HEK293T (cell line): ENCODE measurements around the gene CDKN3.
"Not testable (repeated sequence)": the region's sequence is repeated elsewhere in the genome, so short reads cannot be mapped to it uniquely, and the experiment has no call there.

Experiments used
- CTCF ChIA-PET: fragments of 350-600 bp; formaldehyde crosslinking; extraction: SDS; loops from one replicate; lab custom pipeline; 2021; ENCODE audit warnings: antibody characterized with exemption, inconsistent platforms; lab: Yijun Ruan, JAX
- POLR2A ChIA-PET: fragments of 350-600 bp; formaldehyde crosslinking; extraction: SDS; loops from one replicate; lab custom pipeline; 2020; ENCODE audit warnings: antibody characterized with exemption, inconsistent platforms; lab: Yijun Ruan, JAX
- DNase-seq: peaks from one replicate; pipeline ENCODE4 v3.0.0; 2012; ENCODE audit warnings: mixed read lengths; ENCODE audit errors: extremely low spot score
- ARNT ChIP-seq: fragments of 450-650 bp; IDR thresholded peaks from 2 replicates; pipeline ENCODE4 v1.6.1; 2017; ENCODE audit warnings: mild to moderate bottlenecking
- BHLHE40 ChIP-seq: fragments of 450-650 bp; IDR thresholded peaks from 2 replicates; pipeline ENCODE4 v1.6.1; 2016; ENCODE audit warnings: mild to moderate bottlenecking, moderate library complexity, borderline replicate concordance
- CTBP1 ChIP-seq: fragments of 450-650 bp; IDR thresholded peaks from 2 replicates; pipeline ENCODE4 v1.6.1; 2016; ENCODE audit warnings: borderline replicate concordance
- ELF4 ChIP-seq: fragments of 450-650 bp; IDR thresholded peaks from 2 replicates; pipeline ENCODE4 v1.6.1; 2017; ENCODE audit warnings: antibody characterized with exemption
- FOXA1 ChIP-seq: fragments of 450-650 bp; IDR thresholded peaks from 2 replicates; pipeline ENCODE4 v1.6.1; 2016; ENCODE audit warnings: mild to moderate bottlenecking
- FOXK2 ChIP-seq: fragments of 450-650 bp; IDR thresholded peaks from 2 replicates; pipeline ENCODE4 v1.6.1; 2016; ENCODE audit warnings: mild to moderate bottlenecking
- FOXM1 ChIP-seq: fragments of 450-650 bp; IDR thresholded peaks from 2 replicates; pipeline ENCODE4 v1.6.1; 2017; ENCODE audit warnings: mild to moderate bottlenecking, borderline replicate concordance
- HDGF ChIP-seq: fragments of 450-650 bp; IDR thresholded peaks from 2 replicates; pipeline ENCODE4 v1.6.1; 2017; ENCODE audit warnings: antibody characterized with exemption, borderline replicate concordance
- L3MBTL2 ChIP-seq: fragments of 450-650 bp; conservative IDR thresholded peaks from 2 replicates; pipeline ENCODE4 v1.6.1; 2016; ENCODE audit warnings: mild to moderate bottlenecking
- LEF1 ChIP-seq: fragments of 450-650 bp; IDR thresholded peaks from 2 replicates; pipeline ENCODE4 v1.6.1; 2017; ENCODE audit warnings: mild to moderate bottlenecking, borderline replicate concordance
- NFRKB ChIP-seq: fragments of 450-650 bp; IDR thresholded peaks from 2 replicates; pipeline ENCODE4 v1.6.1; 2016; ENCODE audit warnings: mild to moderate bottlenecking, moderate library complexity
- PKNOX1 ChIP-seq: fragments of 450-650 bp; IDR thresholded peaks from 2 replicates; pipeline ENCODE4 v1.6.1; 2016
- SP1 ChIP-seq: fragments of 450-650 bp; IDR thresholded peaks from 2 replicates; pipeline ENCODE4 v1.6.1; 2017
- SUZ12 ChIP-seq: fragments of 450-650 bp; IDR thresholded peaks from 2 replicates; pipeline ENCODE4 v1.6.1; 2016; ENCODE audit warnings: mild to moderate bottlenecking
- TARDBP ChIP-seq: fragments of 450-650 bp; IDR thresholded peaks from 2 replicates; pipeline ENCODE4 v1.6.1; 2016
- ZNF384 ChIP-seq: fragments of 450-650 bp; IDR thresholded peaks from 2 replicates; pipeline ENCODE4 v1.6.1; 2016

Gene CDKN3

GRCh38 chr14:54394596-54394995 lies 2.2 kb upstream of the CDKN3 start:
- CTCF ChIA-PET, result no interaction called here
- no peak for DNase-seq
- POLR2A ChIA-PET, result no interaction called here
- TF ChIP-seq ZNF384 (no peak), ARNT (no peak), SUZ12 (no peak), NFRKB (no peak), FOXA1 (no peak), CTBP1 (no peak), FOXM1 (no peak), SP1 (no peak), L3MBTL2 (no peak), TARDBP (no peak), PKNOX1 (no peak), BHLHE40 (no peak), ELF4 (no peak), LEF1 (no peak), FOXK2 (no peak), HDGF (no peak)

- TF ChIP-seq SUZ12 (no peak), TARDBP (no peak), ZNF384 (no peak), HDGF (no peak), PKNOX1 (no peak), FOXA1 (no peak), BHLHE40 (no peak)
- CTCF ChIA-PET, result interaction anchor here (0.7 to 1.0 kb wide), 2 partner anchors 48 to 219 kb away, joined by 3 read pairs; no protein-coding TSS in a partner anchor
- POLR2A ChIA-PET, result interaction anchor here (1.3 to 2.7 kb wide), 2 partner anchors 8 to 27 kb away, joined by 3 to 11 read pairs; no protein-coding TSS in a partner anchor
These were observed 1.5 kb upstream of the CDKN3 start for GRCh38 chr14:54395284-54395683.

GRCh38 chr14:54395716-54396115 lies 1.1 kb upstream of the CDKN3 start:
- POLR2A ChIA-PET, result interaction anchor here (1.3 to 2.7 kb wide), 4 partner anchors 8 to 31 kb away, joined by 3 to 11 read pairs (median 6); no protein-coding TSS in a partner anchor
- TF ChIP-seq FOXA1, result no peak
- no peak for TF ChIP-seq TARDBP
- TF ChIP-seq SUZ12, result no peak
- no peak for TF ChIP-seq ZNF384
- no peak for TF ChIP-seq FOXK2
- no peak for TF ChIP-seq FOXM1
- no peak for TF ChIP-seq PKNOX1
- TF ChIP-seq CTBP1, result no peak
- no peak for TF ChIP-seq NFRKB
- TF ChIP-seq HDGF, result no peak
- TF ChIP-seq BHLHE40, result no peak
- TF ChIP-seq L3MBTL2, result no peak
- no peak for TF ChIP-seq ARNT
- TF ChIP-seq LEF1, result no peak
- no peak for TF ChIP-seq SP1
- TF ChIP-seq ELF4, result no peak
- CTCF ChIA-PET, result interaction anchor here (0.7 to 1.0 kb wide), 2 partner anchors 48 to 220 kb away, joined by 3 read pairs; no protein-coding TSS in a partner anchor
- DNase-seq, result no peak

More at GRCh38 chr14:54395284-54395683, 1.5 kb upstream of the CDKN3 start:
- DNase-seq, result no peak

- TF ChIP-seq FOXK2 (no peak), LEF1 (no peak)
- CTCF ChIA-PET, result interaction anchor here (1.1 to 2.2 kb wide), 2 partner anchors 24 to 30 kb away, joined by 3 to 9 read pairs; no protein-coding TSS in a partner anchor
- no peak for DNase-seq
- POLR2A ChIA-PET, result interaction anchor here (1.1 to 2.7 kb wide), 10 partner anchors 9 to 39 kb away, joined by 3 to 13 read pairs (median 5); no protein-coding TSS in a partner anchor
These were observed 669 bp upstream of the CDKN3 start for GRCh38 chr14:54396183-54396492.

- POLR2A ChIA-PET, result no interaction called here
These were observed 2.8 kb downstream of the CDKN3 start for GRCh38 chr14:54399560-54399959.

GRCh38 chr14:54403401-54404005 lies 6.7 kb downstream of the CDKN3 start:
- CTCF ChIA-PET, DNase-seq, POLR2A ChIA-PET: not testable (repeated sequence)

More at GRCh38 chr14:54399560-54399959, 2.8 kb downstream of the CDKN3 start:
- CTCF ChIA-PET, result interaction anchor here (0.6 kb wide), 1 partner anchor 33 kb away, joined by 3 read pairs; no protein-coding TSS in a partner anchor
- DNase-seq, result no peak
- no peak for TF ChIP-seq FOXA1
- no peak for TF ChIP-seq LEF1
- no peak for TF ChIP-seq ZNF384
- TF ChIP-seq ELF4, result no peak
- no peak for TF ChIP-seq PKNOX1
- no peak for TF ChIP-seq HDGF
